Endothelial cell (in vitro differentiated cells): ENCODE data around the gene GRIN2A. TPM values are rescaled to one million over a fixed set of nuclear protein-coding genes. Genes with fewer than 3 reads are reported as not detected.

Experiments
- DNase-seq: peaks from one replicate; pipeline ENCODE4 v3.0.0; 2021; ENCODE audit warnings: low spot score
- H3K27ac Mint-ChIP-seq: one replicate; pipeline ENCODE4 v1.8.0; 2021; ENCODE audit warnings: mixed read lengths, inconsistent platforms; ENCODE audit not compliant: unreplicated experiment
- H3K27me3 Mint-ChIP-seq: one replicate; pipeline ENCODE4 v1.8.0; 2021; ENCODE audit warnings: mild to moderate bottlenecking, moderate library complexity, mixed read lengths, inconsistent platforms; ENCODE audit not compliant: unreplicated experiment
- H3K36me3 Mint-ChIP-seq: one replicate; pipeline ENCODE4 v1.8.0; 2021; ENCODE audit warnings: mild to moderate bottlenecking, low read depth, mixed read lengths, inconsistent platforms; ENCODE audit not compliant: unreplicated experiment
- H3K4me1 Mint-ChIP-seq: one replicate; pipeline ENCODE4 v1.8.0; 2021; ENCODE audit warnings: mild to moderate bottlenecking, mixed read lengths, inconsistent platforms; ENCODE audit not compliant: unreplicated experiment
- H3K4me3 Mint-ChIP-seq: one replicate; pipeline ENCODE4 v1.8.0; 2021; ENCODE audit warnings: mild to moderate bottlenecking, mixed read lengths, inconsistent platforms; ENCODE audit not compliant: unreplicated experiment
- H3K9me3 Mint-ChIP-seq: one replicate; pipeline ENCODE4 v1.8.0; 2021; ENCODE audit warnings: mixed read lengths, inconsistent platforms; ENCODE audit not compliant: unreplicated experiment
- total RNA-seq: library from RNA; stranded (reverse); fragmentation: NEBNext Ultra II Directional; extraction: Animal tissue kit (Norgen Biotek cat#: 25700); gene quantifications from one replicate; pipeline ENCODE4 v1.2.1, GENCODE V29; 2021; ENCODE audit not compliant: unreplicated experiment
- TF ChIP-seq, protein P1 (sequence below): fragments of 200-600 bp; sonication (generic); IDR thresholded peaks from one replicate; pipeline ENCODE4 v1.5.0; 2021; ENCODE audit warnings: antibody characterized with exemption; ENCODE audit not compliant: unreplicated experiment

Gene GRIN2A
- total RNA-seq, 1 donor from 2014 or later: 0.03 TPM

DNA sequence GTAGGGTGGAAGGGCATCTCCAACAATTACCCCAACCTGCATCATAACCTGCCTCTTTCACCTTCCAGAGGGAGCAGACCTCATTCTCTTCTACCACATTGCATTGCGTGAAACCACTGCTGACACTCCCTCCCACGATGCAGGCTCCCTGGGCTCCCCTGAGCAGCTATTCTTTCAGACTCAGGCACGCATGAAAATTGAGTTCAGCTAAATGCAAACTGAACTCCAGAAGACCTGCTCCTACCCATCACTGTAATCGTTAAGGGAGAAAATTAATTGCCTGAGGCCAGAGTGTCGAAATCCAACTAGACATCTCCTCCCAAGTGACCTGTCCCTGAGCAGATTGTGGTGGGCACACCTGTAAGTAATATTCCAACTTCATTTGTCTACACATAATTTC, 186.0 kb downstream of the GRIN2A start:
- H3K4me1 Mint-ChIP-seq: no peaks in the 10 kb centered on the region
- no peaks in the 10 kb centered on the region for H3K27me3 Mint-ChIP-seq
- no peaks in the 10 kb centered on the region for H3K36me3 Mint-ChIP-seq
- no peak for DNase-seq
- no peak overlapping the region for H3K4me3 Mint-ChIP-seq
- TF ChIP-seq, protein P1, sequence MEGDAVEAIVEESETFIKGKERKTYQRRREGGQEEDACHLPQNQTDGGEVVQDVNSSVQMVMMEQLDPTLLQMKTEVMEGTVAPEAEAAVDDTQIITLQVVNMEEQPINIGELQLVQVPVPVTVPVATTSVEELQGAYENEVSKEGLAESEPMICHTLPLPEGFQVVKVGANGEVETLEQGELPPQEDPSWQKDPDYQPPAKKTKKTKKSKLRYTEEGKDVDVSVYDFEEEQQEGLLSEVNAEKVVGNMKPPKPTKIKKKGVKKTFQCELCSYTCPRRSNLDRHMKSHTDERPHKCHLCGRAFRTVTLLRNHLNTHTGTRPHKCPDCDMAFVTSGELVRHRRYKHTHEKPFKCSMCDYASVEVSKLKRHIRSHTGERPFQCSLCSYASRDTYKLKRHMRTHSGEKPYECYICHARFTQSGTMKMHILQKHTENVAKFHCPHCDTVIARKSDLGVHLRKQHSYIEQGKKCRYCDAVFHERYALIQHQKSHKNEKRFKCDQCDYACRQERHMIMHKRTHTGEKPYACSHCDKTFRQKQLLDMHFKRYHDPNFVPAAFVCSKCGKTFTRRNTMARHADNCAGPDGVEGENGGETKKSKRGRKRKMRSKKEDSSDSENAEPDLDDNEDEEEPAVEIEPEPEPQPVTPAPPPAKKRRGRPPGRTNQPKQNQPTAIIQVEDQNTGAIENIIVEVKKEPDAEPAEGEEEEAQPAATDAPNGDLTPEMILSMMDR: no peak
- H3K9me3 Mint-ChIP-seq: no peaks in the 10 kb centered on the region
- H3K27ac Mint-ChIP-seq: no peak overlapping the region

DNA sequence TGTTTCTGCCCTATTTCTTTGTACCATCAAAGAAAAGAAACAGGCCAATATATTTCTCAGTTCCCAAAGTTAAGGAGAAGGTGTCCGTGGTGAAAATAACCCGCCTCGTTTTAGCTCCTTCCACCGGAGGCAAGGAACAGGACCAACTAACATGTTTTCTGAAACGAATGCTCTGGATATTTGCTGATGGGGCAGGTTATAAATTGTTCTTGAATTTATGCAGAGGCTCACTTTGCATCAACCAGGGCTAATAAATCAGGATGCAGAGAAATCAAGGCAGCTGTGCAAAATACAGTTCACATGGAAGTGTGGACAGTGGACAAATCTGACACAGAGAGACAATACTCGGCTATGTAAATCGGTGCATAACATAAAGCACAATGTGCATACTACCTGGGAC, 189.8 kb downstream of the GRIN2A start:
- Mint-ChIP-seq H3K4me1 (no peaks in the 10 kb centered on the region), H3K27me3 (no peaks in the 10 kb centered on the region), H3K4me3 (no peak overlapping the region), H3K9me3 (no peaks in the 10 kb centered on the region), H3K27ac (no peak overlapping the region), H3K36me3 (no peaks in the 10 kb centered on the region)
- TF ChIP-seq, protein P1: no peak
- DNase-seq: no peak

DNA sequence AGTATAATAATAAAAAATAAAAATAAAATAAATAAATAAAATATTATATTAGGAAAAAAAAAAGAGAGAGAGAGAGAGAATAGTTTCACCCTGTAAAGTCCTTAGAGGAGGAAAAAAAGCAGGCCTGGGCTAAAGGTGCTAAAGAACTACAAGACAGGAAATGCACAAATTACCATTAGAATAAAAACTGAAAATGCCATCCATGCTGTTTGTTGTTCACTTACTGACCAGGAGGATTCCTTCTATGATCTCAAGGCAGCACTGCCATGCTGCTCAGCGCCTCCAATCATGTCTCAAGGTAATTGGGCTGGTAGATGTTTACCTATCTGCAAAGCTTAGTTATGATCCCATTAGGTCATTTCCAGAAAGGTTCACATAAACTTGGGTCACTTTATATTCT, 201.2 kb downstream of the GRIN2A start:
- no peak for DNase-seq
- Mint-ChIP-seq H3K27ac (no peak overlapping the region), H3K4me1 (no peaks in the 10 kb centered on the region), H3K36me3 (no peaks in the 10 kb centered on the region), H3K27me3 (no peaks in the 10 kb centered on the region), H3K9me3 (no peaks in the 10 kb centered on the region), H3K4me3 (no peak overlapping the region)
- TF ChIP-seq, protein P1: no peak

DNA sequence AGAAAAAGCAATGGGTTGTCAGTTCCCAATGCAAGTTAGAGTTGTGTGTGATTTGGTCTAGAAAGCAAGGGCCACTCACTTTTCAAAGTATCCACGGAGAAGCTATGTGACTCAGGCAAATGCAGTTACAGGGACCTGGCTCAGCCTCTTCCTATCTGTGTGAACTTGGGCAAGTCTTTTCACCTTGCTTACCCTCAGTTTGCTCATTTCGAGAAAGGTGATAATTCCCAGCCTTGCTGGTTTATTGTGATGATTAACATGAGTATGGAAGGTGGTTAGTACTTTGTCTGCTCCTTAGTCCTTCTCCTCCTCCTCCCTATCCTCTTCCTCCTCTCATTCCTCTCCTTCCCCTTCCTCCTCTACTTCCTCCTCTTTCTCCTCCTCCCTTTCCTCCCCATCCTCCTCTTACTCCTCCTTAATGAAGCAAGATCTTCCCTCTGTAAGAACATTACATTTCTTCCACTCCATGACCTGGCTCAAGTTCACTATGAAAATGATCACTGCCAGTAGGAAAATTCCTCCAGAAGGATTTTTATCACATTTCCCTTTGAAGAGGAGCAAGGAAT, 204.0 kb downstream of the GRIN2A start:
- TF ChIP-seq, protein P1: no peak
- Mint-ChIP-seq H3K27ac (no peak overlapping the region), H3K4me3 (no peak overlapping the region), H3K27me3 (no peaks in the 10 kb centered on the region), H3K36me3 (no peaks in the 10 kb centered on the region), H3K4me1 (no peaks in the 10 kb centered on the region), H3K9me3 (no peaks in the 10 kb centered on the region)
- no peak for DNase-seq

DNA sequence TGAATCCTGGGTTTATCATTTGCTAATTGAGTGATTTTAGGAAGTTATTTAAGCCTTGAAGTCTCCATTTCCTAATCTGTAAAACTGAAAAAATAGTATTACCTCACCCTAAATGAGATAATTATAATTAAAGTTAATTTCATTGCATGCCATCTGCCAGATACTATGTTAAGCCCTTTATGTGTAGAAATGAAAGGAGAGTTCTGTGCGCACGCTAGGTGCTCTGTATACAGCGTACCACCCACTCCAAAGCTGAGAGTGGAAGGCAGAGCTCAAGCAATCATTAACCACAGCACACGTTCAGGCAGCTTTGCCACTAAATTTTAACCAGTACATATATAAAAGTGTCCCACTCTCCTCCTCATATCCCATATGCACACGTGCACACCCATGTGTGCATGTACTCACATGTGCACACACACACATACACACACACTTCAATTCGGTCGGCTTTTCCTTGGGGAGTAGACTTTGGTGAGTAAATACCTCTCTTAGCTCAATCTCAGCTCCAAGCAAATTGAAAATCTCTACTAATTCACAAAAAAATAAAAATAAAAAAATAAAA, 204.8 kb downstream of the GRIN2A start:
- TF ChIP-seq, protein P1: no peak
- H3K36me3 Mint-ChIP-seq: no peaks in the 10 kb centered on the region
- H3K4me1 Mint-ChIP-seq: no peaks in the 10 kb centered on the region
- H3K27me3 Mint-ChIP-seq: no peaks in the 10 kb centered on the region
- H3K9me3 Mint-ChIP-seq: no peaks in the 10 kb centered on the region
- H3K4me3 Mint-ChIP-seq: no peak overlapping the region
- no peak for DNase-seq
- H3K27ac Mint-ChIP-seq: no peak overlapping the region
